Tongue (tissue), 2 donors: Measurements from ENCODE around the gene LPP. TPM values are rescaled to one million over a fixed set of nuclear protein-coding genes. Genes with fewer than 3 reads are reported as not detected.
A peak's percentile ranks its signal among the peaks of the same experiment; 100 is the strongest.

Experiments used
- DNase-seq: peaks from one replicate; pipeline ENCODE4 v3.0.0-alpha.2; 2015
- total RNA-seq: library from RNA; depleted of rRNA; stranded (reverse); fragments of >200 nt; gene quantifications from one replicate; pipeline ENCODE4 v1.2.3, GENCODE V29; 2014

The LPP gene
- total RNA-seq, 1 donor from 2014 or later = 59.4 TPM

- DNase-seq = no peak
Measured at GRCh38 chr3:188304501-188304900, 150.5 kb downstream of the LPP start.

- no peak for DNase-seq
Measured at GRCh38 chr3:188305220-188305619, 151.3 kb downstream of the LPP start.

- no peak for DNase-seq
Measured at GRCh38 chr3:188306435-188307005, 152.6 kb downstream of the LPP start.

GRCh38 chr3:188309437-188310269 lies 155.7 kb downstream of the LPP start:
- no peak for DNase-seq

GRCh38 chr3:188310270-188310710 lies 156.3 kb downstream of the LPP start:
- no peak for DNase-seq

GRCh38 chr3:188315553-188315952 lies 161.6 kb downstream of the LPP start:
- DNase-seq = no peak

GRCh38 chr3:188316021-188316722 lies 162.2 kb downstream of the LPP start:
- DNase-seq = no peak

GRCh38 chr3:188316723-188317070 lies 162.7 kb downstream of the LPP start:
- no peak for DNase-seq

GRCh38 chr3:188319569-188319968 lies 165.6 kb downstream of the LPP start:
- no peak for DNase-seq

- DNase-seq = no peak
Measured at GRCh38 chr3:188320757-188321156, 166.8 kb downstream of the LPP start.

GRCh38 chr3:188321258-188321657 lies 167.3 kb downstream of the LPP start:
- DNase-seq = no peak

GRCh38 chr3:188322135-188322887 lies 168.4 kb downstream of the LPP start:
- no peak for DNase-seq

GRCh38 chr3:188323067-188323842 lies 169.3 kb downstream of the LPP start:
- DNase-seq = no peak

GRCh38 chr3:188326111-188326510 lies 172.2 kb downstream of the LPP start:
- peak; percentile 46 for DNase-seq

- DNase-seq = no peak
Measured at GRCh38 chr3:188326968-188327367, 173.0 kb downstream of the LPP start.

GRCh38 chr3:188327433-188327832 lies 173.5 kb downstream of the LPP start:
- DNase-seq = no peak

- no peak for DNase-seq
Measured at GRCh38 chr3:188330138-188330537, 176.2 kb downstream of the LPP start.

- DNase-seq = peak; percentile 41
Measured at GRCh38 chr3:188331166-188331565, 177.2 kb downstream of the LPP start.

- no peak for DNase-seq
Measured at GRCh38 chr3:188332085-188332484, 178.1 kb downstream of the LPP start.

GRCh38 chr3:188335656-188336055 lies 181.7 kb downstream of the LPP start:
- DNase-seq = no peak

- DNase-seq = no peak
Measured at GRCh38 chr3:188336178-188336577, 182.2 kb downstream of the LPP start.

GRCh38 chr3:188337232-188337631 lies 183.3 kb downstream of the LPP start:
- DNase-seq = no peak
